ENCODE data around the gene TET3.

DNA sequence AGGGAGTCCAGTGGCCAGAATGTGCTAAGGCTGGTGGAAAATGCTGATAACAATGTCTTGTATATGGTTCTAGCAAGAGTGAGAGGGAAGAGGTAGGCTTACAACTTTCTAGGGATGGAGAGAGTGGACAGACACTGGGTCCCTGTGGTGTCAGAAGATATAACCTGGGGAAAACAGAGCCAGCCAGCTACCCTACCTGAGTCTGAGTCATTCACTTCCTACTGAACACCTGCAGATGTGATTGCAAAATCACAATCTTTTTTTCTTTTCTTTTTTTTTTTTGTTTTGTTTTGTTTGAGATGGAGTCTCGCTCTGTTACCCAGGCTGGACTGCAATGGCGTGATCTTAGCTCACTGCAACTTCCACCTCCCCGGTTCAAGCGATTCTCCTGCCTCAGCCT lies 7.3 kb downstream of the TET3 start:
- TF ChIP-seq, protein P1, sequence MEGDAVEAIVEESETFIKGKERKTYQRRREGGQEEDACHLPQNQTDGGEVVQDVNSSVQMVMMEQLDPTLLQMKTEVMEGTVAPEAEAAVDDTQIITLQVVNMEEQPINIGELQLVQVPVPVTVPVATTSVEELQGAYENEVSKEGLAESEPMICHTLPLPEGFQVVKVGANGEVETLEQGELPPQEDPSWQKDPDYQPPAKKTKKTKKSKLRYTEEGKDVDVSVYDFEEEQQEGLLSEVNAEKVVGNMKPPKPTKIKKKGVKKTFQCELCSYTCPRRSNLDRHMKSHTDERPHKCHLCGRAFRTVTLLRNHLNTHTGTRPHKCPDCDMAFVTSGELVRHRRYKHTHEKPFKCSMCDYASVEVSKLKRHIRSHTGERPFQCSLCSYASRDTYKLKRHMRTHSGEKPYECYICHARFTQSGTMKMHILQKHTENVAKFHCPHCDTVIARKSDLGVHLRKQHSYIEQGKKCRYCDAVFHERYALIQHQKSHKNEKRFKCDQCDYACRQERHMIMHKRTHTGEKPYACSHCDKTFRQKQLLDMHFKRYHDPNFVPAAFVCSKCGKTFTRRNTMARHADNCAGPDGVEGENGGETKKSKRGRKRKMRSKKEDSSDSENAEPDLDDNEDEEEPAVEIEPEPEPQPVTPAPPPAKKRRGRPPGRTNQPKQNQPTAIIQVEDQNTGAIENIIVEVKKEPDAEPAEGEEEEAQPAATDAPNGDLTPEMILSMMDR (conservative IDR thresholded peaks at IDR 0.05 in 1 of 2, IDR thresholded peaks at IDR 0.05 in 1 of 2; ENCODE audit: low read depth in 1 of 2, low read length in 2 of 2) = no peak
- no peak for TF ChIP-seq EZH2 (IDR thresholded peaks at IDR 0.05; ENCODE audit: low read length, missing control alignments)
